ENCODE results near the gene LGI4.

The LGI4 gene

GRCh38 chr19:35144600-35145436, 10.0 kb upstream of the LGI4 start:
- Histone ChIP-seq H3F3A (ENCODE audit: control insufficient read depth, insufficient read depth) (peaks cover 8% of the 10 kb centered on the region; the same call in 1 of the 2 replicates), H3K4me1 (ENCODE audit: control insufficient read depth, low read length) (peaks cover 33% of the 10 kb centered on the region), H3K79me2 (ENCODE audit: control insufficient read depth, low read length) (no peaks in the 10 kb centered on the region), H3K36me3 (ENCODE audit: control insufficient read depth, low read length) (no peaks in the 10 kb centered on the region), H3K4me3 (ENCODE audit: low read length) (no peak overlapping the region), H4K20me1 (ENCODE audit: control insufficient read depth, insufficient read depth, low read depth, low read length) (no peaks in the 10 kb centered on the region), H3K4me2 (ENCODE audit: low read length) (no peak overlapping the region), H3K9me3 (ENCODE audit: control insufficient read depth, insufficient read depth, low read length) (no peaks in the 10 kb centered on the region), H3K27me3 (ENCODE audit: control insufficient read depth, low read length) (peaks cover 25% of the 10 kb centered on the region), H3K27ac (ENCODE audit: low read depth, low read length) (no peak overlapping the region), H3K9me2 (replicated peaks; ENCODE audit: control insufficient read depth, low read length) (no peaks in the 10 kb centered on the region)
- TF ChIP-seq EZH2phosphoT487 (IDR thresholded peaks at IDR 0.05; ENCODE audit: borderline replicate concordance, low read length) = no peak
- no peak for TF ChIP-seq CTCF (IDR thresholded peaks at IDR 0.05; ENCODE audit: low read depth, low read length, poor library complexity, severe bottlenecking)

GRCh38 chr19:35144259-35144599, 9.4 kb upstream of the LGI4 start:
- H3K4me2 ChIP-seq (ENCODE audit: low read length) = no peak overlapping the region

GRCh38 chr19:35143818-35144217, 9.0 kb upstream of the LGI4 start:
- peaks cover 25% of the 10 kb centered on the region for H3K27me3 ChIP-seq (ENCODE audit: control insufficient read depth, low read length)
- H3F3A ChIP-seq (ENCODE audit: control insufficient read depth, insufficient read depth) = peaks cover 8% of the 10 kb centered on the region; the same call in 1 of the 2 replicates
- H3K4me3 ChIP-seq (ENCODE audit: low read length) = no peak overlapping the region
- no peak overlapping the region for H3K27ac ChIP-seq (ENCODE audit: low read depth, low read length)
- H3K79me2 ChIP-seq (ENCODE audit: control insufficient read depth, low read length) = no peaks in the 10 kb centered on the region
- no peaks in the 10 kb centered on the region for H4K20me1 ChIP-seq (ENCODE audit: control insufficient read depth, insufficient read depth, low read depth, low read length)
- no peak overlapping the region for H3K4me2 ChIP-seq (ENCODE audit: low read length)
- no peaks in the 10 kb centered on the region for H3K36me3 ChIP-seq (ENCODE audit: control insufficient read depth, low read length)
- no peaks in the 10 kb centered on the region for H3K9me2 ChIP-seq (replicated peaks; ENCODE audit: control insufficient read depth, low read length)
- H3K4me1 ChIP-seq (ENCODE audit: control insufficient read depth, low read length) = peaks cover 33% of the 10 kb centered on the region
- no peaks in the 10 kb centered on the region for H3K9me3 ChIP-seq (ENCODE audit: control insufficient read depth, insufficient read depth, low read length)
- TF ChIP-seq EZH2phosphoT487 (IDR thresholded peaks at IDR 0.05; ENCODE audit: borderline replicate concordance, low read length) = no peak

More at GRCh38 chr19:35144259-35144599, 9.4 kb upstream of the LGI4 start:
- H3K27ac ChIP-seq (ENCODE audit: low read depth, low read length) = no peak overlapping the region
- peaks cover 8% of the 10 kb centered on the region; the same call in 1 of the 2 replicates for H3F3A ChIP-seq (ENCODE audit: control insufficient read depth, insufficient read depth)
- peaks cover 25% of the 10 kb centered on the region for H3K27me3 ChIP-seq (ENCODE audit: control insufficient read depth, low read length)
- H3K9me3 ChIP-seq (ENCODE audit: control insufficient read depth, insufficient read depth, low read length) = no peaks in the 10 kb centered on the region
- no peak overlapping the region for H3K4me3 ChIP-seq (ENCODE audit: low read length)
- H4K20me1 ChIP-seq (ENCODE audit: control insufficient read depth, insufficient read depth, low read depth, low read length) = no peaks in the 10 kb centered on the region
- H3K36me3 ChIP-seq (ENCODE audit: control insufficient read depth, low read length) = no peaks in the 10 kb centered on the region
- H3K9me2 ChIP-seq (replicated peaks; ENCODE audit: control insufficient read depth, low read length) = no peaks in the 10 kb centered on the region
- H3K4me1 ChIP-seq (ENCODE audit: control insufficient read depth, low read length) = peaks cover 33% of the 10 kb centered on the region
- TF ChIP-seq EZH2phosphoT487 (IDR thresholded peaks at IDR 0.05; ENCODE audit: borderline replicate concordance, low read length) (no peak), CTCF (IDR thresholded peaks at IDR 0.05; ENCODE audit: low read depth, low read length, poor library complexity, severe bottlenecking) (no peak)
- H3K79me2 ChIP-seq (ENCODE audit: control insufficient read depth, low read length) = no peaks in the 10 kb centered on the region

- no peaks in the 10 kb centered on the region for H3K36me3 ChIP-seq (ENCODE audit: control insufficient read depth, low read length)
- H3F3A ChIP-seq (ENCODE audit: control insufficient read depth, insufficient read depth) = peaks cover 8% of the 10 kb centered on the region; the same call in 1 of the 2 replicates
- H3K27me3 ChIP-seq (ENCODE audit: control insufficient read depth, low read length) = peaks cover 25% of the 10 kb centered on the region
- no peak within 1 kb of the TSS for H3K27ac ChIP-seq (ENCODE audit: low read depth, low read length)
- TF ChIP-seq EZH2phosphoT487 (IDR thresholded peaks at IDR 0.05; ENCODE audit: borderline replicate concordance, low read length) = no peak
- no peak for TF ChIP-seq CTCF (IDR thresholded peaks at IDR 0.05; ENCODE audit: low read depth, low read length, poor library complexity, severe bottlenecking)
- H3K4me3 ChIP-seq (ENCODE audit: low read length) = peak within 1 kb of the TSS; percentile 72
- H3K9me3 ChIP-seq (ENCODE audit: control insufficient read depth, insufficient read depth, low read length) = no peaks in the 10 kb centered on the region
- H3K79me2 ChIP-seq (ENCODE audit: control insufficient read depth, low read length) = no peaks in the 10 kb centered on the region
- no peaks in the 10 kb centered on the region for H4K20me1 ChIP-seq (ENCODE audit: control insufficient read depth, insufficient read depth, low read depth, low read length)
- H3K9me2 ChIP-seq (replicated peaks; ENCODE audit: control insufficient read depth, low read length) = no peaks in the 10 kb centered on the region
- peak within 1 kb of the TSS; percentile 86 for H3K4me2 ChIP-seq (ENCODE audit: low read length)
- H3K4me1 ChIP-seq (ENCODE audit: control insufficient read depth, low read length) = peaks cover 33% of the 10 kb centered on the region
Measured at GRCh38 chr19:35143231-35143715, 8.4 kb upstream of the LGI4 start, which contains the start of gene FXYD7. FXYD7 (plus strand) TSS chr19:35143255; CDS start chr19:35143334, 79 bp downstream.

Measured in DOHH2 (cell line).